Progenitor cell of endocrine pancreas (in vitro differentiated cells): Measurements from ENCODE around the gene RAVER2. TPM values are rescaled to one million over a fixed set of nuclear protein-coding genes. Genes with fewer than 3 reads are reported as not detected.

Experiments used
- DNase-seq: peaks from one replicate; pipeline ENCODE4 v3.0.0; 2021; ENCODE audit warnings: low spot score; ENCODE audit not compliant: unreplicated experiment
- H3K27ac Mint-ChIP-seq: 2 replicates; pipeline ENCODE4 v1.8.0; 2021; ENCODE audit warnings: mild to moderate bottlenecking, moderate library complexity, mixed read lengths
- H3K27me3 Mint-ChIP-seq: 2 replicates; pipeline ENCODE4 v1.8.0; 2021; ENCODE audit warnings: mixed read lengths
- H3K36me3 Mint-ChIP-seq: 2 replicates; pipeline ENCODE4 v1.8.0; 2022; ENCODE audit warnings: mixed read lengths; ENCODE audit not compliant: insufficient read depth
- H3K4me1 Mint-ChIP-seq: 2 replicates; pipeline ENCODE4 v1.8.0; 2021; ENCODE audit warnings: low read depth, mixed read lengths
- H3K4me3 Mint-ChIP-seq: 2 replicates; pipeline ENCODE4 v1.8.0; 2021; ENCODE audit warnings: low read depth, mild to moderate bottlenecking, moderate library complexity, mixed read lengths
- H3K9me3 Mint-ChIP-seq: 2 replicates; pipeline ENCODE4 v1.8.0; 2021; ENCODE audit warnings: low read depth, mixed read lengths
- CTCF ChIP-seq: fragments of 200-600 bp; sonication (generic); IDR thresholded peaks from one replicate; pipeline ENCODE4 v1.5.0; 2021; ENCODE audit warnings: antibody characterized with exemption, mild to moderate bottlenecking; ENCODE audit not compliant: unreplicated experiment
- total RNA-seq: library from RNA; stranded (reverse); gene quantifications from 2 replicates; pipeline ENCODE4 v1.2.1, GENCODE V29; 2021

The RAVER2 gene
- total RNA-seq, 1 donor from 2014 or later = 33.8 TPM

GRCh38 chr1:64878090-64878489 is 133.2 kb downstream of the RAVER2 start:
- Mint-ChIP-seq H3K9me3 (no peaks in the 10 kb centered on the region), H3K27me3 (no peaks in the 10 kb centered on the region), H3K36me3 (peaks cover 12% of the 10 kb centered on the region), H3K4me1 (no peaks in the 10 kb centered on the region), H3K27ac (no peak overlapping the region), H3K4me3 (no peak overlapping the region)
- TF ChIP-seq CTCF = no peak
- DNase-seq = no peak

GRCh38 chr1:64878931-64879611 is 134.2 kb downstream of the RAVER2 start:
- H3K27ac Mint-ChIP-seq = no peak overlapping the region
- H3K9me3 Mint-ChIP-seq = no peaks in the 10 kb centered on the region
- H3K27me3 Mint-ChIP-seq = no peaks in the 10 kb centered on the region
- no peak overlapping the region for H3K4me3 Mint-ChIP-seq
- peaks cover 9% of the 10 kb centered on the region for H3K36me3 Mint-ChIP-seq
- TF ChIP-seq CTCF = no peak
- DNase-seq = no peak
- H3K4me1 Mint-ChIP-seq = no peaks in the 10 kb centered on the region

GRCh38 chr1:64880449-64880848 is 135.6 kb downstream of the RAVER2 start:
- Mint-ChIP-seq H3K9me3 (no peaks in the 10 kb centered on the region), H3K4me3 (no peak overlapping the region), H3K27me3 (no peaks in the 10 kb centered on the region), H3K27ac (no peak overlapping the region), H3K36me3 (peaks cover 7% of the 10 kb centered on the region), H3K4me1 (no peaks in the 10 kb centered on the region)
- no peak for DNase-seq
- TF ChIP-seq CTCF = no peak

- peaks cover 4% of the 10 kb centered on the region for H3K36me3 Mint-ChIP-seq
- no peaks in the 10 kb centered on the region for H3K4me1 Mint-ChIP-seq
- H3K4me3 Mint-ChIP-seq = no peak overlapping the region
- no peak for TF ChIP-seq CTCF
- no peak for DNase-seq
- no peaks in the 10 kb centered on the region for H3K9me3 Mint-ChIP-seq
- H3K27me3 Mint-ChIP-seq = no peaks in the 10 kb centered on the region
- no peak overlapping the region for H3K27ac Mint-ChIP-seq
Observed at GRCh38 chr1:64881281-64881680, 136.4 kb downstream of the RAVER2 start.

Other genes starting within 250 kb of the RAVER2 start
- 30.2 and 32.5 TPM in 2 replicates for gene JAK1, start 221.5 kb downstream of the RAVER2 start, total RNA-seq